Activated naive CD8-positive, alpha-beta T cell treated with anti-CD3 and anti-CD28 coated beads, Interleukin-2, amount 50 U/mL, for 24 hours (primary cell): Measurements from ENCODE around the gene QPCT.

Experiments
- ATAC-seq: fragments of 150-1000 bp; cut with Tn5 transposase; one replicate; pipeline ENCODE4 v1.10.0; 2021
- DNase-seq: peaks from one replicate; pipeline ENCODE4 v3.0.0; 2021
- H3K27ac Mint-ChIP-seq: one replicate; pipeline ENCODE4 v1.8.0; 2021; ENCODE audit warnings: mild to moderate bottlenecking, mixed read lengths
- H3K27me3 Mint-ChIP-seq: one replicate; pipeline ENCODE4 v1.8.0; 2021; ENCODE audit warnings: mixed read lengths
- H3K36me3 Mint-ChIP-seq: one replicate; pipeline ENCODE4 v1.8.0; 2021; ENCODE audit warnings: low read depth, mixed read lengths
- H3K4me1 Mint-ChIP-seq: one replicate; pipeline ENCODE4 v1.8.0; 2021; ENCODE audit warnings: mixed read lengths
- H3K4me3 Mint-ChIP-seq: one replicate; pipeline ENCODE4 v1.8.0; 2021; ENCODE audit warnings: mild to moderate bottlenecking, moderate library complexity, mixed read lengths
- H3K9me3 Mint-ChIP-seq: one replicate; pipeline ENCODE4 v1.8.0; 2021; ENCODE audit warnings: mixed read lengths

Gene QPCT

DNA sequence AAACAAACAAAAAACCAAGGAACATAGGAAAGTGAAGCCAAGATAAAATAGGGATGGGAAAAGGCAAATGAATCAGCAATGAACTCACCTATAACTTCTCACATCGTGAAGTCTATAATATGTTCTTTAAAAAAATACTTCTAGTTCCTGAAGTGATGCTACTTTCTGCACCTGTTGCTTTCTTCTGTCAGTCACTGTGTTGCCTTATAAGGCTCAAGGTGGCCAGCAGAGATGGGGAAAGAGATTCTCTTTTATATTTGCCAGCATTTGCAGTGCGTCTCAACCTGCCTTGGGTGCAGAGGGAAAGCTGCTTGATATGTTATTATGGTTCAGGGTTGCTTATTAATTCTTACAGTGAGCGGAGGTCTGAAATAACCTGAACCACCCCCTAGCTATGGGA, 14.0 kb downstream of the QPCT start:
- Mint-ChIP-seq H3K4me1 (no peaks in the 10 kb centered on the region), H3K36me3 (no peaks in the 10 kb centered on the region)

DNA sequence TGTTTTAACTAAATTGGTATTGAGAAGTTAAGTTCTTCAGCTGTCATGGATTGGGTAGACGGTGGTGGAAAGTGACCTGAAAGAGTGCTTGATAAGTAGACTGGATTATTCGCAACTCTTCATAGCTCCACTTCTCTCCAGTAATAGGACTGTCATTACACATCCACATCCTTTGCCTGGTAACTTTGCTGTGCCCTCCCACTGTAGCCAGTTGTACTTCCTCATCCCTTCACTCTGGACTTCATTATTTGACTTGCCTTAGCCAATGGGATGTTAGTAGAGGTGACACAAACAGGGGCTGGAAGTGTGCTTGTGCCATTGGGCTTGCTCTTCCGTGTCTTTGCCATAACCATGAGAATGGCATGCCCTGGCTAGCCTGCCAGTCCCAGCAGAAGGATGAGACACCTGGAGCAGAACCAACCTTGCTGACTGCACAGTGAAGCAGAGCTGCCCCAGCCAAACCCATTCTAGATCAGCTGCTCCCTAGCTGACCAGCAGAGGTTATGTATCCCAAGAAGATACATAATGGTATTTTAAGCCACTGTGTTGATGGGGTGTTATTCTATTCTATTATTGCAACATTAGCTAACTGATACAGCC, 16.9 kb downstream of the QPCT start:
- peaks cover 53% of the 10 kb centered on the region for H3K27me3 Mint-ChIP-seq
- DNase-seq (no peak), ATAC-seq (no peak)
- H3K4me1 Mint-ChIP-seq: no peaks in the 10 kb centered on the region
- no peaks in the 10 kb centered on the region for H3K36me3 Mint-ChIP-seq
- H3K4me3 Mint-ChIP-seq: no peak overlapping the region
- no peaks in the 10 kb centered on the region for H3K9me3 Mint-ChIP-seq
- no peak overlapping the region for H3K27ac Mint-ChIP-seq

More for the DNA sequence above, 14.0 kb downstream of the QPCT start:
- H3K9me3 Mint-ChIP-seq: no peaks in the 10 kb centered on the region
- no peak overlapping the region for H3K4me3 Mint-ChIP-seq
- no peak for ATAC-seq
- H3K27ac Mint-ChIP-seq: no peak overlapping the region
- no peak for DNase-seq
- peaks cover 70% of the 10 kb centered on the region for H3K27me3 Mint-ChIP-seq

DNA sequence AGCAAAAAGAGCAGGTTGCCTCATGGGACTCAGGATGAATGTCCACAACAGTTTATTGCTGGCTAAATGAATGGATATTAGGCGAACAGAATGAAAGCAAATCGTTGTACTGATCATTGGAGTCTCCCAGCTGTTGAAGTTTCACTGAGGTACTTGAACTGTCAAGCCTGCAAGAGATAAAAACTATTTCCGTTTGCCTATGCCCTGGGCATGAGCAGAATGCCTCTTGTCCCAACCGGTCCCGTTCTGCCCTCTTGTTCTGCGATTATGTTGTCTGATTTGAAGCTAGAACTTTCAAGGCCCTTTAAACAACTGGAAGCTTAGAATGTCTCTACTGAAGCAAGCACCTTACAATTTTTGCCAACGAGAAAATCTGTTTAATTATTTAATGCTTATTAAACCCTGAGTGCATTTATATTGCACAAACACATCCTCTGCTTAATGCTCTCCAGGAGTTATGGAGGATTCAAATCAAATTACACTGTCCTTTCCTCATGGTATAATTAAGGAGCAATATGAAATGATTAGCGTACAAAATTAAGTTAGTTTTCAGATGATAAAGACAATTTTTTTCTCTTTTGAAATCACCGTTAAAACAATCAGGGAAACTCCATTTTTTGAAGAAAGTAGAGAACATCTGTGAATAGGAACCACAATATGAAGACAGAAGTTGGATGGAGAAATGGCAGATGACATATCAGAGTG, 17.7 kb downstream of the QPCT start:
- no peak for ATAC-seq
- Mint-ChIP-seq H3K9me3 (no peaks in the 10 kb centered on the region), H3K27ac (no peak overlapping the region), H3K36me3 (no peaks in the 10 kb centered on the region), H3K27me3 (peaks cover 49% of the 10 kb centered on the region), H3K4me3 (no peak overlapping the region), H3K4me1 (no peaks in the 10 kb centered on the region)
- no peak for DNase-seq

DNA sequence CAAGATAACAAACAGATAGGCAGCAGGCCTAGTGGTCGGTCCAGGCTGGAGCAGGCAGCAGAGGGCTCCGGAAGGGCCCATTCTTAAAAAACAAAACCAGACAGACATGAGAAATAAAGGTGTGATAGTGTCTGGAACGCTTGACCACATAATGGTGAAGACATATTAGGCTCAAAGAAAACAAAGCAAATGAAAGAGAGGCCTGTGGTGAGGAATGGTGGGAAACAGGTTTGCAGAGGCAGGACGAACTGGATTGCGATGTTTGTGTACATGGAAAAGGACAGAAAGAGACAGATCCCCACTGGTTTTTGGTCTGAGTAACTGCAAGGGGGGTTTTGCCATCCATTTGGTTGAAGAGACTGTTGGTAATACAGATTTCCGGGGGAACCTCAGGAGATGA, 19.9 kb downstream of the QPCT start:
- Mint-ChIP-seq H3K36me3 (no peaks in the 10 kb centered on the region), H3K27me3 (peaks cover 37% of the 10 kb centered on the region), H3K9me3 (no peaks in the 10 kb centered on the region), H3K4me3 (no peak overlapping the region), H3K4me1 (peaks cover 4% of the 10 kb centered on the region), H3K27ac (no peak overlapping the region)
- ATAC-seq (no peak), DNase-seq (no peak)

DNA sequence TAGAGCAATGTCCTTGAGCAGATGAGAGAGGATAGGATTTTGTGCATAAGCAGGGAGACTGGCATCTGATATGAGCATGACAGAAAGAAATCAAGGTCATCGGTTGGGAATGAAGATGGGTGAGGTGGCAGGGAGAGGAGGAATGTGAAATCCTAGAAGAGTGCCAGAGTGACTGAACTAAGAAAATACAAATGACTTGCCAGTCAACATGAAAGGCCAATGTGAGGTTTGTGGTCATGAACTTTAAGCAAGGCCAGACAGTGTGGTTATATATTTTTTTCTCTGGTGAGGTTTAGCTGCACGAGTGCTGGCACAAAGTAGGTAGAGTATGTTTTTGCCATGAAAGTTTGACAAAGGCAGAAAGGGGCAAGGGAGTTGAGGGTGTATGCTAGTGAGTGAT, 21.2 kb downstream of the QPCT start:
- H3K4me1 Mint-ChIP-seq: peaks cover 4% of the 10 kb centered on the region
- H3K36me3 Mint-ChIP-seq: no peaks in the 10 kb centered on the region
- H3K27me3 Mint-ChIP-seq: peaks cover 28% of the 10 kb centered on the region
- no peak overlapping the region for H3K4me3 Mint-ChIP-seq
- ATAC-seq: peak; percentile 66
- H3K9me3 Mint-ChIP-seq: no peaks in the 10 kb centered on the region
- H3K27ac Mint-ChIP-seq: no peak overlapping the region
- no peak for DNase-seq

DNA sequence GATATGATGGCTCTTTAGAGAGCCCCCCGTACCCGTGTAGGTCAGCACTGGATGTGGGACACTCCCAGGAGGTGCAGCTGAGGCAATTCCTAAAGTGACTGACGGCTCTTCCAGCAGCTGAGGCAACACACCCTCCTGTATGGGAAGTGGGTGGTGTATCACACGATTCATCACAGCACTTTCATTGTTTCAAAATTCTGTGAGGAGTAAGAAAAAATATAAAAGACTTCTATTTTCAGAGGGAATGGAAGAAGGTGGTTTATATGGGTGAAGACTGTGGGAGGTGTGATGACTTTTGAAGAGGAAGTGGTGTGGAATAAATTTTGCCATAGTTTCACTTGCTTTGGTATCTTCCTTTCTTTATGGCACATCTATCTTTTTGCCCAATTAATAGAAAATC, 22.3 kb downstream of the QPCT start:
- Mint-ChIP-seq H3K36me3 (no peaks in the 10 kb centered on the region), H3K4me3 (peak overlapping the region; percentile 45), H3K27me3 (peaks cover 19% of the 10 kb centered on the region), H3K27ac (peak overlapping the region; percentile 74), H3K9me3 (no peaks in the 10 kb centered on the region), H3K4me1 (peaks cover 4% of the 10 kb centered on the region)
- ATAC-seq (peak; percentile 72), DNase-seq (peak; percentile 28)

DNA sequence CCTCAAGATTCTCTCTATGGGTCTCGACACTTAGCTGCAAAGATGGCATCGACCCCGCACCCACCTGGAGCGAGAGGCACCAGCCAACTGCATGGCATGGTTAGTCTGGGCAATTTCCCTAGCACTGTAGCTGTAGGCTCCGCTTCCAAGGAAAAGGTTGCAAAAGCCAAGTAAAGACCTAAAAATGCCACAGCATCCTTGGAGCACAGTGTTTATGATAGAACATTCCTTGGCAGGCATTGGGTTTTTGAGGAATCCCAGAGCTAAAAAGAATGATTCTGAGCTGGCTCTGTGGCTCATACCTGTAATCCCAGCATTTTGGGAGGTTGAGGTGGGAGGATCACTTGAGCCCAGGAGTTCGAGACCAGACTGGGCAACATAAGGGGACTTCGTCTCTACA, 22.9 kb downstream of the QPCT start:
- peaks cover 19% of the 10 kb centered on the region for H3K27me3 Mint-ChIP-seq
- H3K4me1 Mint-ChIP-seq: peaks cover 4% of the 10 kb centered on the region
- H3K4me3 Mint-ChIP-seq: peak overlapping the region; percentile 45
- ATAC-seq (peak; percentile 2), DNase-seq (no peak)
- H3K9me3 Mint-ChIP-seq: no peaks in the 10 kb centered on the region
- H3K36me3 Mint-ChIP-seq: no peaks in the 10 kb centered on the region
- H3K27ac Mint-ChIP-seq: peak overlapping the region; percentile 74

DNA sequence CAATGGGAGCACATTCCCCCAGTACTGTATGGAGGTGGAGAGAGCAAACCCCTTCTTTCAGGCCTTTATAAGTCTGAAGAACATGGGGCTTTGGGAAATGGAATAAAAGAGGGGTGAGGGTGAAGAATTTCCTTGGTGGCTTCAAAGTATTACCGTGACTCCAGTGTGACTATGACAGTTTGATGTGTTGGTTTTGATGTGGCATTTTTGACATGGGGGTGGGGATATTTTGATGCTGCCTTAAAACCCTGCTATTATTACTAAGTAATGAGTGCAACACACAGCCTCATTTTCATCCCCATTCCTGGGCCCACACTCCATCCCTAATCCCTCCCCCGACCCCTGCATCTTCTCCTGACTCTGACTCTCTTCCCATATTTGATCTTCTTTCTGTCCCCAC, 23.6 kb downstream of the QPCT start:
- peak overlapping the region; percentile 74 for H3K27ac Mint-ChIP-seq
- no peaks in the 10 kb centered on the region for H3K36me3 Mint-ChIP-seq
- H3K9me3 Mint-ChIP-seq: no peaks in the 10 kb centered on the region
- DNase-seq (no peak), ATAC-seq (peak; percentile 61)
- peak overlapping the region; percentile 4 for H3K4me3 Mint-ChIP-seq
- H3K4me1 Mint-ChIP-seq: peaks cover 4% of the 10 kb centered on the region
- peaks cover 18% of the 10 kb centered on the region for H3K27me3 Mint-ChIP-seq

DNA sequence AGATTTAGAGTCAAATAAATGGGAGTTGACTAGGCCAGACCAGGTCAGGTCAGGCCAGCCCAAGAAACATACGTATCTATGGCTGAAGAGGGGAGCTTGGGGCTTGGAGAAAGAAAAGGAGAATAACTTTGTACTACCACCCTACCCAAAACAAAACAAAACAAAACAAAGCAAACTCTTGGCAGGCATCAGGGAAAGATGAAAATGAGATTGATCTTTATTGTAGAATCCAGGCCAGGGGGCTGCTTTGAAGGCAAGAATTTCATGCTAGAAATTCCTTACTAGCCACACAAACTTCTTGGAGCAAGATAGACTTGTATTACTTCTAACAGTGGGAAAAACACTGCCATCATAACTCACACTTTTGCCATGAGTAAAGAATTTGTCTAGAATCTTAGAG, 26.2 kb downstream of the QPCT start:
- Mint-ChIP-seq H3K4me3 (no peak overlapping the region), H3K27ac (no peak overlapping the region), H3K9me3 (no peaks in the 10 kb centered on the region), H3K4me1 (peaks cover 14% of the 10 kb centered on the region), H3K27me3 (peaks cover 32% of the 10 kb centered on the region), H3K36me3 (no peaks in the 10 kb centered on the region)
- DNase-seq (no peak), ATAC-seq (no peak)

DNA sequence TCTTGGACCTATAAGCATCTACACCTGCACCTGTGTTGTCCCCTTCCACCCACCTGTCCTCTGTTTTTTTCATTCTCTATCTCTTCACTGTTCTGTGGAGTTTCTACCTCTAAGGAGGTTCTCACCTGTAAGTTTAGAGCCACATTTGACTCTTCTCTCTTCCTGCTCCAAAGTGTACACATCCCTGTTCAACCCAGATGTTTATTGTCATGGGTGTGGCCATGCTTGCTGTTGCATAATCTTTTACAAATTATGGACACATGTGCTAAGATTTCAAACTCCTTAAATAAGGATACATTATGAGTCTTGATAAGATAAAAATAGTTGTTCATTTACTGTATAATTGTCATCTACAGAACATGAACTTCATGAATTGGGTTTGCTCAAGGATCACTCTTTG, 27.6 kb downstream of the QPCT start:
- Mint-ChIP-seq H3K36me3 (no peaks in the 10 kb centered on the region), H3K4me3 (no peak overlapping the region), H3K9me3 (no peaks in the 10 kb centered on the region), H3K4me1 (peaks cover 27% of the 10 kb centered on the region), H3K27me3 (peaks cover 32% of the 10 kb centered on the region), H3K27ac (no peak overlapping the region)
- ATAC-seq (no peak), DNase-seq (no peak)

DNA sequence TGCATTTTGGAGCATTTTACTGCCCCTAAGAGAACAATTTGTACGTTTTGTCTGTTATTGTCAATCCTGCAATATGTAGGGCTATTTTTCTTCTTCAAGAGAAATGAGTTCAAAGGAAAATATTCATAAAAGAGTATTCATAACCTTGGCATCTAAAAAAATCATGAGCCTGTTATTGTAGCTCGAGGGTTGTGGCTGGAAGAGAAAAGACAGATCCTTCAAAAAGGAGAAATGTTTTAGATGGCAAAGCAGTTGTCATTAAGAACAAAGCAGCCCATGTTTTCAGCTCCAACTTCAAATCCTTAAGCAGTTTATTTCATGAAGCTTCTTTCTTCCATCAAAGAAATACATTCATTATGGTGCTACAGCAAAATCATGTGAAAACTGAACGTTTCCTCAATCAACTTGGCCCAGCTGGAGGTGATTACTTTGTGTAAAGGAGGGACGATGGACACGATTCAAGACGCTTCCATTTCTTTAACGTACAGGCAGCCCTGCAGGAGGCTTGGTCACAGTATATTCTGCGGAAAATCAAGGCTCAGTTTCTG, 31.4 kb downstream of the QPCT start:
- Mint-ChIP-seq H3K9me3 (no peaks in the 10 kb centered on the region), H3K4me1 (peaks cover 42% of the 10 kb centered on the region), H3K27me3 (peaks cover 28% of the 10 kb centered on the region), H3K4me3 (peak overlapping the region; percentile 24), H3K27ac (peak overlapping the region; percentile 28), H3K36me3 (no peaks in the 10 kb centered on the region)
- ATAC-seq (no peak), DNase-seq (no peak)

DNA sequence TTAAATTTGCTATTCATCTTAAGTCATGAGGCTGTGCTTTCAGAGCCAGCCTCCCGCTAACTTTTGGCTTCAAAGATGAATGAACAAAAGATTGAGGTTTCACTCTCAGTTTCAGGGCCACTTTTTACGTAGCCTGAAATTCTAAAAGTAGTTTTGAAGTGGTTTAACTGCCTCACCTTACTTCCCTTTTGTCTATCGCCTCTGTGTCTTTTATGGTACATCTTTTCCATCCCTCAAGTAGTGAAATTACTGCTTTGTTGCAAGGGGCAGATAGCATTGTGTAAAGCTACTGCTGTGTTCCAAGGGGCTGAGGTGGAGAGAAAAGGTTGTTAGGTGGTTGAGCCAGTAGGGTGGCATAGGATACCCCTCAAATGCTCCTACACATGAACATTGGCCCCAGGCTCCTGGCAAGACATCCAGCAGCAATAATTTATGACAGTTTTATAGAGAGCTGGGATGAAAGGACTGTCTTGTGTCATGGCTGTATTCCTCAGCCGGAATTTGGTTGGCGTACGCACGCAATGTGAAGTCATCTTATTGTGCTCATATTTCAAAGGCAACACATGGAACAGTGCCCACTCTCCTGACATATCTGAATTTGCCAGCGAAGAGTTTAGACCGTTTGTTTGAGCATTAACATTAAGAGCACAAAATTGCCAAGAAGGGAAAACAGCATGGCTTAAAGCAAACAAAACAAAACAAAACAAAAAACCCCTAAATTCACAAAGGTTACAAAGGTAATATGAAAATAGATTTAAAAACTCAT, 32.2 kb downstream of the QPCT start:
- H3K9me3 Mint-ChIP-seq: no peaks in the 10 kb centered on the region
- peak overlapping the region; percentile 92 for H3K27ac Mint-ChIP-seq
- H3K27me3 Mint-ChIP-seq: peaks cover 28% of the 10 kb centered on the region
- DNase-seq (no peak), ATAC-seq (peak; percentile 91)
- H3K36me3 Mint-ChIP-seq: no peaks in the 10 kb centered on the region
- H3K4me1 Mint-ChIP-seq: peaks cover 42% of the 10 kb centered on the region
- H3K4me3 Mint-ChIP-seq: peak overlapping the region; percentile 58

DNA sequence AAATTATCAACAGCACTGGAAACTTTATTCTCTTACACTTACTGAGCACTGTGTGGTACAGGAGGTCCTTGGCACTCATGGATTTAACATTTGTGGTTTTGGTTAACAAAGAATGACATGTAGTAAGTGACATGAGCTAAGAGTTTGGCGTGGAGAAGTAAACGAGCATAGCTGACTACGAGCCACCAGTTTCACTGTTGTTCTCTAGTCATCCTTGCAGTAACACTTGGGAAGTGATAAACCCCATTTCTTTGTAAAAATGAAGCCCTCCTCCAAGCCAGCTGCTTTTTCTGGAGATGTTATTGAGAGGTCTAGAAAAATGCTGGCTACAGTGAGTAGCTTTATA, 32.7 kb downstream of the QPCT start:
- Mint-ChIP-seq H3K36me3 (no peaks in the 10 kb centered on the region), H3K4me3 (peak overlapping the region; percentile 58), H3K27me3 (peaks cover 24% of the 10 kb centered on the region), H3K9me3 (no peaks in the 10 kb centered on the region), H3K27ac (peak overlapping the region; percentile 92), H3K4me1 (peaks cover 42% of the 10 kb centered on the region)
- peak; percentile 90 for ATAC-seq
- peak; percentile 25 for DNase-seq

DNA sequence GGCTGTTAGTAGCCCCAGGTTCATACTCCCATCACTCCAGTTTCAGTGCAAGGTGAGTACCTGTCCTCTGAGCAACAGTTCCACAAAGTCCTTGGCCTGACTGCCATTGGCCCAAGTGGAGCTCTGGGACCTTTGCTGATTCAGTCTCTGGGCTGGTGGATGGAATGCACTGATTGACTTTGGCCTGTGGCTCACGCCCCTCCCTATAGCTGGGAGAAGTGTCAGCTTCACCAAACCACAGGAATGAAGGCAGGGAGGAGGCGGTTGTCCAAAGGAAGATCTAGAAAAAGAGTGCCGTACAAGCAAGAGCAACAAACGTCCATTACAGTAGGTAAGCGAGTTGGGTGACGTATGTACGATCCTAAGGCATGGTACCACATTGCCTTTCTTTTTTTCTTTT, 34.0 kb downstream of the QPCT start:
- ATAC-seq: no peak
- no peak for DNase-seq
- no peak overlapping the region for H3K4me3 Mint-ChIP-seq
- no peaks in the 10 kb centered on the region for H3K36me3 Mint-ChIP-seq
- H3K27ac Mint-ChIP-seq: no peak overlapping the region
- peaks cover 42% of the 10 kb centered on the region for H3K4me1 Mint-ChIP-seq
- peaks cover 15% of the 10 kb centered on the region for H3K27me3 Mint-ChIP-seq
- no peaks in the 10 kb centered on the region for H3K9me3 Mint-ChIP-seq

DNA sequence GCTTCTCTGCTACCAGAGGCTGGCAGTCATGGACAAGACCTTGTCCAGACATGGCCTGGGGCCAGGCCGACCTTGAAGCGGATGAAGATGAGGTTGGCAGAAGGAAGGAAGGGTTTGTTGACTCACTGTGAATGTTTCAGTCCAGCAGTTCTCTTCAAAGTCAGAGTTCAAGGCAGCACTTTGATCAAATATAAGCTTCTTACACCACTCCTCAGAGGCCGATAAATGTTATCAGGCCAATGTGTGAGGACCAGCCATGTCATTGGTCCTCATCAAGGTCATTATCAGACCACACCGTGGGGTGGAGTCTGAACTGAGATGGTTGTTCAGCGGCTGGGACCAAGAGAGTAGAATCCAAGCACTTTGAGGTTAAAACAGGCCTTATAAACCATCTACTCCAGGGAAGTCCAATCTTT, 35.5 kb downstream of the QPCT start:
- DNase-seq (no peak), ATAC-seq (no peak)
- H3K36me3 Mint-ChIP-seq: no peaks in the 10 kb centered on the region
- H3K4me1 Mint-ChIP-seq: peaks cover 40% of the 10 kb centered on the region
- no peaks in the 10 kb centered on the region for H3K9me3 Mint-ChIP-seq
- no peak overlapping the region for H3K27ac Mint-ChIP-seq
- H3K27me3 Mint-ChIP-seq: peaks cover 5% of the 10 kb centered on the region
- H3K4me3 Mint-ChIP-seq: no peak overlapping the region
